BJ (cell line): ENCODE results near the gene WASF3. TPM values are rescaled to one million over a fixed set of nuclear protein-coding genes. Genes with fewer than 3 reads are reported as not detected.

Experiments used
- CTCF ChIA-PET: fragments of 350-600 bp; formaldehyde crosslinking; extraction: SDS; loops from one replicate; lab custom pipeline; 2021; ENCODE audit warnings: antibody characterized with exemption, inconsistent platforms; lab: Yijun Ruan, JAX
- POLR2A ChIA-PET: fragments of 300-600 bp; sonication (Branson Sonifier 250); formaldehyde crosslinking; extraction: SDS; loops from one replicate; lab custom pipeline; 2021; ENCODE audit warnings: antibody characterized with exemption; lab: Charles Lee
- DNase-seq: peaks from one replicate; pipeline ENCODE4 v3.0.0-alpha.2; 2011; ENCODE audit warnings: low read depth
- H3K27me3 ChIP-seq: 2 replicates; pipeline ENCODE4 v1.6.0; 2011; ENCODE audit warnings: low read length; ENCODE audit not compliant: control insufficient read depth, insufficient read depth
- H3K36me3 ChIP-seq: 2 replicates; pipeline ENCODE4 v1.5.1; 2011; ENCODE audit warnings: low read length; ENCODE audit not compliant: control insufficient read depth, insufficient read depth
- H3K4me3 ChIP-seq: 2 replicates; pipeline ENCODE4 v1.5.1; 2011; ENCODE audit warnings: low read depth, mild to moderate bottlenecking, control low read depth, low read length
- polyA plus RNA-seq: library from polyadenylated mRNA; depleted of rRNA; stranded (reverse); fragments of >200 nt; gene quantifications from 2 replicates; pipeline ENCODE4 v1.2.3, GENCODE V29; 2011
- TF ChIP-seq, protein P1 (sequence below): IDR thresholded peaks from 2 replicates; pipeline ENCODE4 v1.5.1; 2011; ENCODE audit warnings: low read depth, mild to moderate bottlenecking, control low read depth, inconsistent platforms, low read length, moderate library complexity; ENCODE audit not compliant: insufficient read depth

Gene WASF3
- polyA plus RNA-seq, 1 experiment: 9.5 TPM

DNA sequence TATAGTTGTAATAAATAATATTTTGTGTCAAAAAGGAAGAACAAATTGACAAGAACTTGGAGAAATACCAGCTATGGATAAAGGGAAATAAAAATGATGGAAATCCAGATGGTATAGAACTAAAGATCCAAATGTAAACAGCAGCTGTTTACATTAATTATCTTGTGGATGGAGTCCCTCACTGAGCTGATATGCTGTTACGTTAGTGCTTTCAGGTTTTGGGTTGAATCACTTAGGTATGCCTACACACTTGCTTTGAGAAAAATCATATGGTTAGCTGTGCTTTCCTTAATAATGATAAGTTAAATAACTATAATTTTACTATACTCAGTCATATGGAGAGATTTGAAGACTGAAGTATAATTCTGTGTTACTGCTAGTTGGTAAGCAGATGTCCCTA is 27.7 kb downstream of the WASF3 start:
- DNase-seq: no peak
- Histone ChIP-seq H3K27me3 (no peaks in the 10 kb centered on the region), H3K36me3 (no peaks in the 10 kb centered on the region), H3K4me3 (no peak overlapping the region)
- ChIA-PET POLR2A (interaction anchor here (0.5 to 0.7 kb wide), 2 partner anchors 90 to 398 kb away, joined by 5 to 7 read pairs; no protein-coding TSS in a partner anchor), CTCF (interaction anchor here (1.1 to 1.6 kb wide), 2 partner anchors 11 to 113 kb away, joined by 3 to 5 read pairs; no protein-coding TSS in a partner anchor)
- TF ChIP-seq, protein P1, sequence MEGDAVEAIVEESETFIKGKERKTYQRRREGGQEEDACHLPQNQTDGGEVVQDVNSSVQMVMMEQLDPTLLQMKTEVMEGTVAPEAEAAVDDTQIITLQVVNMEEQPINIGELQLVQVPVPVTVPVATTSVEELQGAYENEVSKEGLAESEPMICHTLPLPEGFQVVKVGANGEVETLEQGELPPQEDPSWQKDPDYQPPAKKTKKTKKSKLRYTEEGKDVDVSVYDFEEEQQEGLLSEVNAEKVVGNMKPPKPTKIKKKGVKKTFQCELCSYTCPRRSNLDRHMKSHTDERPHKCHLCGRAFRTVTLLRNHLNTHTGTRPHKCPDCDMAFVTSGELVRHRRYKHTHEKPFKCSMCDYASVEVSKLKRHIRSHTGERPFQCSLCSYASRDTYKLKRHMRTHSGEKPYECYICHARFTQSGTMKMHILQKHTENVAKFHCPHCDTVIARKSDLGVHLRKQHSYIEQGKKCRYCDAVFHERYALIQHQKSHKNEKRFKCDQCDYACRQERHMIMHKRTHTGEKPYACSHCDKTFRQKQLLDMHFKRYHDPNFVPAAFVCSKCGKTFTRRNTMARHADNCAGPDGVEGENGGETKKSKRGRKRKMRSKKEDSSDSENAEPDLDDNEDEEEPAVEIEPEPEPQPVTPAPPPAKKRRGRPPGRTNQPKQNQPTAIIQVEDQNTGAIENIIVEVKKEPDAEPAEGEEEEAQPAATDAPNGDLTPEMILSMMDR: no peak

DNA sequence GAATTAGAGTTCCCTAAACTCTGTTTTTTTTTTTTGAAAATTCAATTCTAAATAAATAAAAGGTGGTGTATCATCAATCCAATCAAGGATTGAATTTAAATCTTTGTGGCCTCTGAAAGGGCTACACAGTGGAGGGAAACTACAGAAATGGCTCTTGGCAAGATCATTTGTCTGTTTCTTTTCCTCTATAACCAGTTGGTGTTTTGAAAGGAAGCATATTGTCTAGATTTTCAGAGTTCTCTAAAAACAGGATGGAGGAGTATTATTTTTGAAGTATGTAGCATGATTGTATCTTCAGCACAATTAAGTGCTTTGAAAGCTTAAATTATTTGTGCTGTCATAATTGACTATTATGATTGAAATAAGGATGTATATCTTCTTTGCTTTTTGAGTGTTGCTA is 29.8 kb downstream of the WASF3 start:
- TF ChIP-seq, protein P1: no peak
- CTCF ChIA-PET: no interaction called here
- POLR2A ChIA-PET: no interaction called here
- Histone ChIP-seq H3K36me3 (no peaks in the 10 kb centered on the region), H3K4me3 (no peak overlapping the region), H3K27me3 (no peaks in the 10 kb centered on the region)
- no peak for DNase-seq

DNA sequence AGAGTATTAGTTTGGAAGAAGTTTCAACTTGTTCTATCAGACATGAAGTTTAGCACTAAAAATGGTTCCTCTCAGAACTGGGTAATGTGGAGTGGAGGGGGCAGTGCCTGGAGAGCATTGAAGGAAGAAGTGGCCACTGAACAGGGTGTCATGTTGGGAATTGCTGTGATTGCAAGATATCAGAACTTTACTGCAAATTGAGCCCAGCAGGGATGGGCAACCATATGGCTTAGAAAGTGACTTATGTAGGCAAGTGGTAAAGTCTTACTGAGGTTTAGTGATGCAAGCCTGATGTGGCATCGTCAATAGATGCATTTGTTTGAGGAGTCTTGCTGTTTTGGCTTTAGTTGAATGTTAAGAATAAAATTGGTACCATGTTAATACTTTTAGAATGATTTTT is 31.7 kb downstream of the WASF3 start:
- TF ChIP-seq, protein P1: no peak
- H3K27me3 ChIP-seq: no peaks in the 10 kb centered on the region
- CTCF ChIA-PET: interaction anchor here (0.8 kb wide), 1 partner anchor 50 kb away, joined by 3 read pairs; no protein-coding TSS in a partner anchor
- DNase-seq: no peak
- no peak overlapping the region for H3K4me3 ChIP-seq
- no peaks in the 10 kb centered on the region for H3K36me3 ChIP-seq
- POLR2A ChIA-PET: no interaction called here

DNA sequence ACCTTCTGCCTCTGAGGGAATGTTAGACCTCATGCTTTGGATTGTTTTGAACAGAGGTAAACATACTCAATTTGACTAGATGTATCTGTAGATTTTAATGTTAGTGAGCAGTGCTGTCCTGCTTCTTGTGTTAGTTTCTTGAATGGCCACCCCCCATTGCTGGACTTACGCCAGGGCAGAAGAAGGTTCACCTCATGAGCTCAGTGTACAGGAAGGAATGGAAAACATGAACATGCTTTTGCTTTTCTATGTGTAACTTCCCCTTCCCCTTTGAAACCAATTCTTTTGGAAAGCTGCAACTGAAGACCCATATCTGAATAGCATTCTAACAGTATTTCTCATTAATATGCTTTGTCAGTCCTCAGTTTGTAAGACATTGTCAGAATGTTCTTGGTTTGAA is 32.3 kb downstream of the WASF3 start:
- Histone ChIP-seq H3K36me3 (no peaks in the 10 kb centered on the region), H3K4me3 (no peak overlapping the region), H3K27me3 (no peaks in the 10 kb centered on the region)
- no peak for DNase-seq
- ChIA-PET POLR2A (no interaction called here), CTCF (interaction anchor here (0.8 kb wide), 1 partner anchor 49 kb away, joined by 3 read pairs; no protein-coding TSS in a partner anchor)
- TF ChIP-seq, protein P1: no peak

DNA sequence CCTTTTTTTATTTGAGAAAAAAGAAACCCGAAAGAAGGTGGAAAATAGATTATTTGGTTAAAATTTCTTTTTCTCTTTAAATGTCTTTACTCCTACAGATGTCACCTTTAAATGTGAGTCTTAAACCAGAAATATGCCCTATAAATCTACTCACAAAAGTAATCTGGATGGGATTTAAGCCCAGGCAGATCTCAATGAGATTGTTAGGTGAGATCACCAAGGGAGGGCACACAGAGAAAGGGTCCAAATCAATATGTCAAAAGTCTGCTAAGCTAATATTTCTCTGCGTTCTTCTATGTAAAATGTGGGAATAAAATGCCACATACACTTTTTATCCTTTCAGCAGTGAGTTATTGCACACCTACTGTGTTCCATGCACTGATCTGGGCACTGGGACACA is 32.9 kb downstream of the WASF3 start:
- ChIA-PET POLR2A (no interaction called here), CTCF (interaction anchor here (0.6 kb wide), 1 partner anchor 15 kb away, joined by 3 read pairs; no protein-coding TSS in a partner anchor)
- no peaks in the 10 kb centered on the region for H3K27me3 ChIP-seq
- TF ChIP-seq, protein P1: no peak
- H3K4me3 ChIP-seq: no peak overlapping the region
- H3K36me3 ChIP-seq: no peaks in the 10 kb centered on the region
- no peak for DNase-seq
